PC-3 (cell line): ENCODE data around the gene BCAS3. TPM values are rescaled to one million over a fixed set of nuclear protein-coding genes. Genes with fewer than 3 reads are reported as not detected.

Experiments
- ATAC-seq: fragments of 200-7000 bp; cut with Tn5 transposase; 2 replicates; pipeline ENCODE4 v1.9.1; 2020; ENCODE audit warnings: mild to moderate bottlenecking, moderate library complexity
- BruUV-seq: library from RNA; stranded (reverse); fragments of 400-500 nt; replicated peaks from 2 replicates; lab custom pipeline; 2021; lab: Mats Ljungman, UMichigan
- CTCF ChIA-PET: fragments of 300-600 bp; sonication (Branson Sonifier 250); formaldehyde crosslinking; loops from one replicate; lab custom pipeline; 2022; ENCODE audit warnings: antibody characterized with exemption; lab: Charles Lee
- POLR2A ChIA-PET: fragments of 300-600 bp; sonication (Branson Sonifier 250); formaldehyde crosslinking; loops from one replicate; lab custom pipeline; 2022; ENCODE audit warnings: antibody characterized with exemption; ENCODE audit not compliant: unreplicated experiment; lab: Charles Lee
- DNase-seq: peaks from one replicate; pipeline ENCODE4 v3.0.0-alpha.2; 2015
- H2AFZ ChIP-seq: fragments of 300-600 bp; sonication (generic); 2 replicates; pipeline ENCODE4 v1.6.0; 2016; ENCODE audit warnings: antibody characterized with exemption, low read length
- H3F3A ChIP-seq: fragments of 300-600 bp; sonication (generic); one replicate; pipeline ENCODE4 v1.6.0; 2017; ENCODE audit warnings: antibody characterized with exemption, low read length, control low read depth, mild to moderate bottlenecking; ENCODE audit not compliant: unreplicated experiment
- H3K27ac ChIP-seq: fragments of 300-600 bp; sonication (generic); 2 replicates; pipeline ENCODE4 v1.5.1; 2016; ENCODE audit warnings: mild to moderate bottlenecking, low read length
- H3K27me3 ChIP-seq: fragments of 300-600 bp; sonication (generic); 2 replicates; pipeline ENCODE4 v1.6.1; 2016; ENCODE audit warnings: low read length, mixed read lengths
- H3K36me3 ChIP-seq: fragments of 300-600 bp; sonication (generic); 2 replicates; pipeline ENCODE4 v1.6.1; 2016; ENCODE audit warnings: low read depth, mixed run types, low read length, mixed read lengths
- H3K4me1 ChIP-seq: fragments of 300-600 bp; sonication (generic); 2 replicates; pipeline ENCODE4 v1.5.1; 2016; ENCODE audit warnings: low read length; ENCODE audit not compliant: insufficient read depth
- H3K4me2 ChIP-seq: fragments of 300-600 bp; sonication (generic); 2 replicates; pipeline ENCODE4 v1.6.0; 2016; ENCODE audit warnings: low read length
- H3K4me3 ChIP-seq: fragments of 300-600 bp; sonication (generic); 2 replicates; pipeline ENCODE4 v1.5.1; 2016; ENCODE audit warnings: mild to moderate bottlenecking, low read length, mixed read lengths
- H3K79me2 ChIP-seq: fragments of 300-600 bp; sonication (generic); 2 replicates; pipeline ENCODE4 v1.6.1; 2017; ENCODE audit warnings: low read length, mixed read lengths
- H3K9ac ChIP-seq: fragments of 300-600 bp; sonication (generic); 2 replicates; pipeline ENCODE4 v1.6.0; 2016; ENCODE audit warnings: mild to moderate bottlenecking, low read length
- H3K9me2 ChIP-seq: fragments of 300-600 bp; sonication (generic); replicated peaks from 2 replicates; pipeline ENCODE4 v1.6.1; 2016; ENCODE audit warnings: mixed run types, low read length, mixed read lengths
- H3K9me3 ChIP-seq: fragments of 300-600 bp; sonication (generic); 2 replicates; pipeline ENCODE4 v1.6.1; 2016; ENCODE audit warnings: low read length, mixed read lengths
- H4K20me1 ChIP-seq: fragments of 300-600 bp; sonication (generic); 2 replicates; pipeline ENCODE4 v1.6.1; 2016; ENCODE audit warnings: low read length, mixed read lengths
- EZH2 ChIP-seq: fragments of 300-600 bp; sonication (generic); IDR thresholded peaks from one replicate; pipeline ENCODE4 v1.6.1; 2017; ENCODE audit warnings: antibody characterized with exemption, mild to moderate bottlenecking, low read length; ENCODE audit not compliant: unreplicated experiment
- EZH2phosphoT487 ChIP-seq: fragments of 300-600 bp; sonication (generic); IDR thresholded peaks from 2 replicates; pipeline ENCODE4 v1.6.1; 2018; ENCODE audit warnings: mild to moderate bottlenecking, antibody characterized with exemption, low read length, borderline replicate concordance
- intact Hi-C: fragments of 100-400 bp; cut with micrococcal nuclease; formaldehyde crosslinking; loops from 2 replicates; pipeline ENCODE4 v1.9.0; 2023
- total RNA-seq: library from RNA; depleted of rRNA; stranded (reverse); fragments of >200 nt; gene quantifications from 2 replicates; pipeline ENCODE4 v1.2.3, GENCODE V29; 2014
- TF ChIP-seq, protein P1 (sequence below): fragments of 300-600 bp; sonication (generic); conservative IDR thresholded peaks from 2 replicates; pipeline ENCODE4 v1.5.1; 2017; ENCODE audit warnings: antibody characterized with exemption, low read depth, mild to moderate bottlenecking, low read length

BCAS3 gene
- total RNA-seq, 1 experiment from 2014 or later, result 25.9 TPM

DNA sequence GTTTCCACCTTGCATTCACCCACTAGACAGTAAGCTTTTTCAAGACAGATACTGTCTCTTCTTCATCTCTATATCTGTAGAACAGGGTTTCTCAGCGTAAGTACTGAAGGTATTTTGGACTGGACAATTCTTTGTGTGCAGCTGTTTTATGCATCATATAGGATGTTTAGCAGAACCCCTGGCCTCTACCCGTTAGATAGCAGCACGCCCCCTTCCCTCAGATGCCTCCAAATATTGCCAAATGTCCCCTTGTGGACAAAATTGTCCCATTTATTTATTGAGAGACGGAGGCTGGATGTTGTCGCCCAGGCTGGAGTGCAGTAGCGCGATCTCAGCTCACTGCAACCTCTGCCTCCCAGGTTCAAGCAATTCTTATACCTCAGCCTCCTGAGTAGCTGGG is 458.6 kb downstream of the BCAS3 start:
- intact Hi-C loops, result no loop called here
- Histone ChIP-seq H3K36me3 (no peaks in the 10 kb centered on the region), H3K9me2 (no peaks in the 10 kb centered on the region), H3K79me2 (no peaks in the 10 kb centered on the region), H3K27ac (no peak overlapping the region), H3K4me1 (peaks cover 11% of the 10 kb centered on the region), H3K9me3 (no peaks in the 10 kb centered on the region), H3F3A (no peaks in the 10 kb centered on the region), H3K4me3 (no peak overlapping the region), H3K9ac (no peak overlapping the region), H3K4me2 (no peak overlapping the region), H3K27me3 (no peaks in the 10 kb centered on the region), H2AFZ (no peak overlapping the region), H4K20me1 (no peaks in the 10 kb centered on the region)
- ChIA-PET POLR2A (no interaction called here), CTCF (no interaction called here)
- DNase-seq, result no peak
- TF ChIP-seq EZH2phosphoT487 (no peak), EZH2 (no peak)
- TF ChIP-seq, protein P1, sequence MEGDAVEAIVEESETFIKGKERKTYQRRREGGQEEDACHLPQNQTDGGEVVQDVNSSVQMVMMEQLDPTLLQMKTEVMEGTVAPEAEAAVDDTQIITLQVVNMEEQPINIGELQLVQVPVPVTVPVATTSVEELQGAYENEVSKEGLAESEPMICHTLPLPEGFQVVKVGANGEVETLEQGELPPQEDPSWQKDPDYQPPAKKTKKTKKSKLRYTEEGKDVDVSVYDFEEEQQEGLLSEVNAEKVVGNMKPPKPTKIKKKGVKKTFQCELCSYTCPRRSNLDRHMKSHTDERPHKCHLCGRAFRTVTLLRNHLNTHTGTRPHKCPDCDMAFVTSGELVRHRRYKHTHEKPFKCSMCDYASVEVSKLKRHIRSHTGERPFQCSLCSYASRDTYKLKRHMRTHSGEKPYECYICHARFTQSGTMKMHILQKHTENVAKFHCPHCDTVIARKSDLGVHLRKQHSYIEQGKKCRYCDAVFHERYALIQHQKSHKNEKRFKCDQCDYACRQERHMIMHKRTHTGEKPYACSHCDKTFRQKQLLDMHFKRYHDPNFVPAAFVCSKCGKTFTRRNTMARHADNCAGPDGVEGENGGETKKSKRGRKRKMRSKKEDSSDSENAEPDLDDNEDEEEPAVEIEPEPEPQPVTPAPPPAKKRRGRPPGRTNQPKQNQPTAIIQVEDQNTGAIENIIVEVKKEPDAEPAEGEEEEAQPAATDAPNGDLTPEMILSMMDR, result no peak
- ATAC-seq, result no peak
- BruUV-seq, result no TSS peak

DNA sequence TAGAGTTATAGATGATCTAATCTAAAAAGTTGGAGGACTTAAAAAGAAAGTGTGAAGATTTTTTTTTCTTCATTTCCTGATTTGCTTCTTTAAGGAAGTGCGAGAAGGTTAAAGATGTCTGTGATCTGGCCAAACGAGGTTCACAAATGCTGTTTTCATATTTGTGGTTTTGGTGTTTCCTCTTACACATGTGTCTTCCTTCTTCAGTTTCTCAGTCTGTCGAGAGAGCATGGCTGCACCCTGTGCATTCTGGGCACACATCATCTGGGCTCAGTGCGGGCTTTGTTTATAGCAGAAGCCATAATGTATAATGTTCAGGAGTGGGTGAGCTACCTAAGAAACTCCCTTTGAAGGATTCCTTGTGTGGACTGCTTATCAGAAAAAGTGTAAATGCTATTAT is 461.6 kb downstream of the BCAS3 start:
- H3F3A ChIP-seq, result no peaks in the 10 kb centered on the region
- intact Hi-C loops, result no loop called here
- BruUV-seq, result no TSS peak
- TF ChIP-seq EZH2phosphoT487 (no peak), EZH2 (no peak)
- TF ChIP-seq, protein P1, result no peak
- H3K79me2 ChIP-seq, result no peaks in the 10 kb centered on the region
- peaks cover 11% of the 10 kb centered on the region for H3K4me1 ChIP-seq
- POLR2A ChIA-PET, result no interaction called here
- peak; percentile 27; the same call in 1 of the 2 replicates for ATAC-seq
- CTCF ChIA-PET, result no interaction called here
- peak; percentile 44 for DNase-seq
- peak overlapping the region; percentile 44 for H2AFZ ChIP-seq
- H3K4me2 ChIP-seq, result peak overlapping the region; percentile 2; the same call in 1 of the 2 replicates
- H3K9ac ChIP-seq, result no peak overlapping the region
- H3K27me3 ChIP-seq, result no peaks in the 10 kb centered on the region
- H3K27ac ChIP-seq, result no peak overlapping the region
- no peak overlapping the region for H3K4me3 ChIP-seq
- no peaks in the 10 kb centered on the region for H3K36me3 ChIP-seq
- H3K9me2 ChIP-seq, result no peaks in the 10 kb centered on the region
- H4K20me1 ChIP-seq, result no peaks in the 10 kb centered on the region
- no peaks in the 10 kb centered on the region for H3K9me3 ChIP-seq

DNA sequence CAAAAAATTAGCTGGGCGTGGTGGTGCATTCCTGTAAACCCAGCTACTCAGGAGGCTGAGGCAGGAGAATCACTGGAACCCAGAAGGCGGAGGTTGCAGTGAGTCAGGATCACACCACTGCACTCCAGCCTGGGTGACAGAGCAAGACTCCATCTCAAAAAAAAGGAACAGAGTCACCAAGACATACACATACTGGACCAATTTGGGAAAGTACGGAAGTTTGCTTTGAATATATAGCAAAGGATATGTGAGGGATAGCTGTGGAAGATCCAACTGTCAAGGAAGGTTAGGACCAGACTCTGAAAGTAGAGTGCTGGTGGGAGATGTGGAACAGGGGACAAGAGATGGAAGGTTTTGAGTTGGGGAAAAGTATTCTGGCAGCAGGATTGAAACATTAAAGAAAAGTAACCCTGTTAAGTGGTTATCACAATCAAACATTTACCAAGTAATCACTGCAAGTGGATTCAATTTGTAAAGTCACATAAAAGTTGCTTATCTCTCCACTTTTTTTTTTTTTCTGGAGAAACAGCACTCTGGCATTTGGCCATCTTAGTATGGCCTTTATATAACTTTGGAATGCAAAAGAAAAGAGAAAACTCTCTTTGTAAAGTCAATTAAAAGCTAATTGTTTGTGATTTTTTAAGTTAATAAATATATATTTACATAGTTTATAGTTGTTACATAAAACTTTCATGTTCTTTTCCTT is 462.6 kb downstream of the BCAS3 start:
- Histone ChIP-seq H3K9me2 (no peaks in the 10 kb centered on the region), H3K27me3 (no peaks in the 10 kb centered on the region), H3K4me1 (peaks cover 11% of the 10 kb centered on the region), H3F3A (no peaks in the 10 kb centered on the region), H3K27ac (no peak overlapping the region), H3K79me2 (no peaks in the 10 kb centered on the region), H2AFZ (no peak overlapping the region), H3K4me2 (no peak overlapping the region), H3K4me3 (no peak overlapping the region), H3K9me3 (no peaks in the 10 kb centered on the region), H3K36me3 (no peaks in the 10 kb centered on the region), H3K9ac (no peak overlapping the region), H4K20me1 (no peaks in the 10 kb centered on the region)
- BruUV-seq, result no TSS peak
- DNase-seq (no peak), ATAC-seq (no peak)
- ChIA-PET CTCF (no interaction called here), POLR2A (no interaction called here)
- intact Hi-C loops, result no loop called here
- TF ChIP-seq, protein P1, result no peak
- TF ChIP-seq EZH2 (no peak), EZH2phosphoT487 (no peak)
